K562 (cell line): ENCODE data around the gene GPR119. TPM values are rescaled to one million over a fixed set of nuclear protein-coding genes. Genes with fewer than 3 reads are reported as not detected.

Experiments used
- BDP1 ChIP-seq: IDR thresholded peaks from 3 replicates; pipeline ENCODE4 v1.6.1; 2011; ENCODE audit not compliant: insufficient read length, insufficient read depth
- CSDE1 ChIP-seq, 2 experiments: fragments of 450-650 bp; IDR thresholded peaks; 2 replicates each; pipeline ENCODE4 v1.6.1; 2016; ENCODE audit warnings: mild to moderate bottlenecking in 1 of 2
- EHMT2 ChIP-seq: fragments of 450-650 bp; IDR thresholded peaks from 2 replicates; pipeline ENCODE4 v1.6.1; 2018; ENCODE audit warnings: antibody characterized with exemption
- ELK3 ChIP-seq: fragments of 450-650 bp; formaldehyde crosslinking; IDR thresholded peaks from 2 replicates; pipeline ENCODE4 v1.4.0; 2020; ENCODE audit warnings: mild to moderate bottlenecking
- ETV5 ChIP-seq: sonication (generic); formaldehyde crosslinking; IDR thresholded peaks from 2 replicates; pipeline ENCODE4 v1.4.0; 2020; ENCODE audit warnings: low read depth, mild to moderate bottlenecking, missing genetic modification reagents
- KDM1A ChIP-seq, 2 experiments: fragments of 450-650 bp; IDR thresholded peaks; 2 replicates each; pipeline ENCODE4 v1.6.1; 2016; ENCODE audit warnings: mild to moderate bottlenecking in 2 of 2
- MCM3 ChIP-seq: fragments of 450-650 bp; IDR thresholded peaks from 2 replicates; pipeline ENCODE4 v1.6.1; 2016
- NFE2 ChIP-seq: IDR thresholded peaks from 2 replicates; pipeline ENCODE4 v1.6.1; 2014; ENCODE audit warnings: antibody characterized with exemption, low read depth
- NR4A1 ChIP-seq, 2 experiments: fragments of 250-450 bp in 1 of 2; fragments of 450-650 bp in 1 of 2; sonication (Bioruptor Pico) in 1 of 2; IDR thresholded peaks; 2 replicates each; pipeline versions ENCODE4 v1.4.0 to v1.6.1; 2016 to 2020; ENCODE audit warnings: mild to moderate bottlenecking in 2 of 2, missing compliant biosample characterization in 1 of 2, missing genetic modification characterization in 1 of 2, moderate library complexity in 1 of 2
- PHB ChIP-seq: fragments of 250-450 bp; sonication (Bioruptor Pico); IDR thresholded peaks from 2 replicates; pipeline ENCODE4 v1.5.0; 2021
- RNF219 ChIP-seq: fragments of 250-450 bp; sonication (Bioruptor Pico); IDR thresholded peaks from 2 replicates; pipeline ENCODE4 v1.5.0; 2022; ENCODE audit warnings: mild to moderate bottlenecking
- TCF3 ChIP-seq: sonication (generic); formaldehyde crosslinking; IDR thresholded peaks from 2 replicates; pipeline ENCODE4 v1.4.0; 2020; ENCODE audit warnings: mild to moderate bottlenecking, missing genetic modification reagents
- ZBTB2 ChIP-seq: fragments of 450-650 bp; IDR thresholded peaks from 2 replicates; pipeline ENCODE4 v1.6.1; 2016; ENCODE audit warnings: antibody characterized with exemption
- ZFX ChIP-seq: sonication (generic); formaldehyde crosslinking; IDR thresholded peaks from 2 replicates; pipeline ENCODE4 v1.8.0; 2022; ENCODE audit warnings: mild to moderate bottlenecking, missing genetic modification reagents, moderate library complexity
- ZNF639 ChIP-seq, 2 experiments: fragments of 200-800 bp in 1 of 2; sonication (Bioruptor generic) in 1 of 2; sonication (generic) in 1 of 2; formaldehyde crosslinking in 1 of 2; IDR thresholded peaks in 1 of 2; conservative IDR thresholded peaks in 1 of 2; 2 replicates each; pipeline versions ENCODE4 v1.5.0 to v1.6.1; 2016 to 2020; ENCODE audit warnings: missing compliant biosample characterization in 1 of 2, missing genetic modification characterization in 1 of 2, missing genetic modification reagents in 1 of 2
- polyA plus RNA-seq, 8 experiments: library from polyadenylated mRNA; depleted of rRNA in 4 of 8; stranded (reverse) in 5 of 8; unstranded in 3 of 8; fragments of >200 nt; fragmentation: Nextera tagmentation in 2 of 8; fragmentation: Illumina TruSeq in 1 of 8; extraction: Ambion mirVana in 2 of 8; extraction: Trizol in 1 of 8; gene quantifications; 2 replicates each; pipeline versions ENCODE4 v1.2.1 to v1.2.3, GENCODE V29; 2011 to 2014; ENCODE audit warnings: inconsistent platforms in 1 of 8, missing spikeins in 1 of 8
- total RNA-seq, 7 experiments: library from RNA; depleted of rRNA in 6 of 7; stranded (reverse); fragments of >200 nt in 6 of 7; fragmentation: Illumina TruSeq in 2 of 7; extraction: Trizol in 2 of 7; gene quantifications; 2 replicates each; pipeline versions ENCODE4 v1.2.1 to v1.2.3, GENCODE V29; 2011 to 2021; ENCODE audit warnings: low replicate concordance in 1 of 7

GPR119 gene
- total and polyA plus RNA-seq, 9 of the 15 experiments (the other 6 are each of a cell fraction or from before 2014, with no cell fraction given) = not detected

- no peak for TF ChIP-seq CSDE1 (IDR thresholded peaks at IDR 0.05)
- TF ChIP-seq TCF3 (CRISPR knock-in tag) = peak; percentile 79
- TF ChIP-seq BDP1 = no peak
- TF ChIP-seq NR4A1 (CRISPR knock-in tag; IDR thresholded peaks at IDR 0.05) = no peak
- TF ChIP-seq NR4A1 (tag; IDR thresholded peaks at IDR 0.05) = no peak
- TF ChIP-seq ZBTB2 = no peak
- no peak for TF ChIP-seq RNF219 (CRISPR knock-in tag)
- TF ChIP-seq NFE2 = no peak
- peak; percentile 71 for TF ChIP-seq ZFX (CRISPR knock-in tag)
- no peak for TF ChIP-seq PHB (CRISPR knock-in tag)
- no peak for TF ChIP-seq MCM3
- peak; percentile 71; the same call in 1 of the 2 replicates for TF ChIP-seq EHMT2
- TF ChIP-seq ELK3 (CRISPR knock-in tag) = no peak
- TF ChIP-seq KDM1A (IDR thresholded peaks at IDR 0.05) = peak; percentile 37 to 66; a peak in 3 of 4 replicates
- TF ChIP-seq ZNF639 (CRISPR knock-in tag; conservative IDR thresholded peaks at IDR 0.05 in 1 of 2, IDR thresholded peaks at IDR 0.05 in 1 of 2) = no peak
- no peak for TF ChIP-seq ETV5
Observed at GRCh38 chrX:130418066-130418465, 32.6 kb upstream of the GPR119 start (continued).
